GM19025 (cell line): ENCODE measurements around the gene FGF14.

Source experiments
- ATAC-seq: cut with Tn5 transposase; IDR thresholded peaks from one replicate; pipeline ENCODE4 v1.9.1; 2021; ENCODE audit warnings: mild to moderate bottlenecking, low read depth, moderate library complexity; ENCODE audit not compliant: unreplicated experiment

Gene FGF14

DNA sequence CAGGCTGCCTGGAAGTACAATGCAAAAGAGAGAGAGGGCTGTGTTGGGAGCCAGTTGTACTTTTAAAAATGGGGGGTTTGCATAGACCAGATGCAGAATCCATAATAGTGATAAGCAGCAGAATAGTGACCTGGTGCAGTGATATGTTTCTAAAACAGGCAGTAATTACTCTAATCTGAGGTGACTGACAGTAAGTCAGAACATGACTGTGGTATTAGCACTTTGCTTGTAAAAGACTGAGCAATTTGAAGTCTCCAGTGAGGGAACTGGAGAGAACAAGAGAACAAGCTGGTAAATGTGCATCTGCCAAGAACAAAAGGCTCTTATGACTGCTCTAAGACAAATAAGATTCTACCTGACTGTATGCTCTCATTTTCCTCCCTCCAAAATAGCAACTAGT is 565.9 kb downstream of the FGF14 start:
- no peak for ATAC-seq

DNA sequence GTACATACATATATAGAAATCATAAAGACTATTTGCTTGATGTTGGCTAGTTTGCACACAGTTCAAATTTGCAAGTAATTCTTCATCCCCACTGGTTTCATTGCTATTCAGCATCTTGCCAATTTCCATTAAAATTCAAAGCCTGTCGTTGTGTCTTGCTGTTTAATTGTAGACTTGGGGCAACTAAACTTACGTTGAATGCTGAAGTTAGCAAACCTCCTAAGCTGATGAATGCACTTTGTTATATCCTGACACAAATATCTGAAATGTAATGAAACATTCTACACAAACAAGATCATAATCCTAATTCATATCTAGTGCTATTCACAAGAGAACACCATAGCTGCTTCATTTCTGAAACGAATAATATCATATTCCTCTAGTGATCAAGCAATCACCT is 568.2 kb downstream of the FGF14 start:
- no peak for ATAC-seq

DNA sequence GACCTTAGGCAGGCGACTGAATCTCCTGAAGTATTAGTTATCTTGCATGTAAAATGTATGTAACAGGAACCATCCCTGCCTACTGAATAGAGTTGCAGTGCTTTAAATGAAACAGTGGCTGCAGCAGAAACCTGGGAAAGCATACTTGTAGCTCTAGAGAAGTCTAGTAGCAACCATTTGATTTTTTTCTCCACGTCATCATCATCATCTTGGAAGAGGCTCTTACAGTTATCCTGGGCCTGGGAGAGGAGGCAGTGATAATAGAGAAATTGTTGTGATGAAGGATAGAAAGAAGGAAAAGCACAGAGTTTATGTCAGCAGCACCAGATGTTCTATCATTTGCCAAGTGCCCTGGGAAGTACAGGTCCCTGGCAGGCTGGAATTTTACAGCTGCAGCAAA is 571.8 kb downstream of the FGF14 start:
- no peak for ATAC-seq

DNA sequence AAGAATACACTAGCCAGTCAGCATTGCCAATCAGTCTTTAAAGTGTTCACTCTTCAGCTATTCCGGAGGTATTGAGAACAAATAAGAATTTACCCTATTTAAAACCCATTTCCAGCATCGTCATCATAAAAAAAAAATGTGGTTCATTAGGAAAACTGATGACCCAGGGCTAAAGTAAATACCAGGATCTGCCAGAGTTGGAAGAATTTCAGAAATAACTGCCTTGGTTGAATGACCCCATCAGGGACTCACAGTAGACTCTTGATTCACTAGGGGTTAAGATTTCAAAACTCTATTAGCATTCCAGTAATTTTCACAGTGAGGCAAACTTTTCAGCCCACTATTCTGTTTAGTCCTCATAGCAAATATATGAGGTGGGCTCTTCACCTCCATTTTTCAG is 572.4 kb downstream of the FGF14 start:
- ATAC-seq: no peak

DNA sequence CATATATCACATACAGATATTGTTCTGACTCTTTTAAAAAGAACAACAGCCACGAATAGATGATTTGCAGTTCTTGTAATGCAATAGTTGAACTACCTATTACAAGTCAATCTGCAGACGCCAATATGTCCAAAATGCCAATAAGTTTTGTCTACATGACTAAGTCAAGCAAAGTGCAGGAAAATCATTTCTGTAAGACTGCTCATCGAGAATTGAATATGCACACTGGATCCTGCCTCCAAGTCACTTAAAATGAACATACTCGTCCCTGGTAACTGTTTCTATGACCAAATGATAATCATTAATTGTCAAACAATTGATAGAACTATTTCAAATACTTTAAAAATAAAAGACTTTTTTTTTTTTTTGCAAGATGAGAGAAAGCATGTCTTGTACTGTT is 573.7 kb downstream of the FGF14 start:
- no peak for ATAC-seq

DNA sequence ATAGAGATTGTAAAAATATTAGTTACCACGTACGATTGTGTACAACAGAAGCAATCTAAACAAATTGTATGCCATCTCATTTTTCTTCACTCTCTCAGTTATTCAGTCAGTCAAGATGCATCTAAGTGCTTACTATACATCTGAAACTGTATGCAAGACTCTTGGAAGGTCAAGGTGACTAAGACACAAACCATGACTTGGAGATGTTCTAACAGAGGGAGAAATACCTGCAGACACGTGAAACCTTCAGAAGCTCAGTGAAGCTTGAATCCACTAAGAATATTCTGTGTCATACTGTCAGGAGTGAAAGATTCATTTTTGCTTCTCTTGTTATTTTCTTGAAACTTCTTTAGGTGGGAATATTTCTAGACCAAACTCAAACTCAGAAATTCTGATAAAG is 584.0 kb downstream of the FGF14 start:
- ATAC-seq: no peak

DNA sequence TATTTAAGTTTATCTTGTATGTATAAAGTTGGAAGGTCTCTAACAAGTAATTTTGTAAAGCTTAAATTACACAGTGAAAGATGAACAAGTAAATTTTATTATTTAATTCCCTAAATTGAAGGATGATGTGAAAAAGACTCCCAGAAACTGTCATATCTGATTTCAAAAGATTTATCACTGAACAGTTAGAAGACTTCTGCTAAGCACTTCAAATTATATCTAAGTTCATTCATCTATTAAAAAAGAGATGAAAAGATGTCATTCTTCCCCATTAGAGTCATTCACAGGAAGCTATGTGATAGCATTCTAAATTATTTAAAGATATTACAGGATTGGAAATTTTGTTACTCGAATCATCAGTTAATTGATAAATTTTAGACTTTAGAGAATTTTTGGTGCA is 590.0 kb downstream of the FGF14 start:
- no peak for ATAC-seq

DNA sequence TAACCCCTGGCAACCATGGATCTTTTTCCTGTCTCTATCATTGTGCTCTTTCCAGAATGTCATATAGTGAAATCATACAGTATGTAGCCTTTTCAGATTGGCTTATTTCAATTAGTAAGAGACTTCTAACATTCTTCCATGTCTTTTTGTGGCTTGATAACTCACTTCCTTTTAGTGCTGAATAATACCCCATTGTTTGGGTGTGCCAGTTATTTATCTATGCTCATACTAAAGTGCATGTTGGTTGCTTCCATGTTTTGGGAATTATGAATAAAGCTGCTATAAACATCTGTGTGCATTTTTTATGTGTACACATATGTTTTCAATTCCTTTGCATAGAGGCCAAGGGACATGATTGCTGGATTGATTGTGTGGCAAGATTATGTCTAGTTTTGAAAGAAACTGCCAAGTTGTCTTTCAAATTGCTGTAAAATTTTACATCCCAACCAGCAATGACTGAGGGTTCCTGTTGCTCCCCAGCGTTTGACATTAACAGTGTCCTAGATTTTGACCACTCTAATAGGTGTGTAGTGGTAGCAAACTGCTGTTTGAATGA is 590.5 kb downstream of the FGF14 start:
- ATAC-seq: no peak

DNA sequence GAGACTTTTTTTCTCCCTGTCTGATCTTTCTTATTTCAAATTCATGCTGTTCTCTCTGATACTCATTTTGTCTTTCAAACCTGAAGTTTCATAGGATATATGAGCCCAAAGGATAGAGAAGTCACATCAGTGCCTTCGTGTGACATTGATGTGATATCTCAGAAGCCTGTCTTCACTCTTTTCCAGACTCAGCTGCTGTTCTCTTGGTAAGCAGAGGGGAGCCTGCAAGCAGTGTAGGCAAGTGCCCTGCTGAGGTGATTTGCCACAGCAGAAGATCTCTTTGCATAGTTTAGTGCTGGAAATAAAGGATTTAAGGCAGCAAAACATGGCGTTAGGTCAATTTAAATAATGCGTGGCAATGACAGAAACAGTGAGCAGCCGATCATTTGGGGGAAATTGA is 602.7 kb downstream of the FGF14 start:
- no peak for ATAC-seq

DNA sequence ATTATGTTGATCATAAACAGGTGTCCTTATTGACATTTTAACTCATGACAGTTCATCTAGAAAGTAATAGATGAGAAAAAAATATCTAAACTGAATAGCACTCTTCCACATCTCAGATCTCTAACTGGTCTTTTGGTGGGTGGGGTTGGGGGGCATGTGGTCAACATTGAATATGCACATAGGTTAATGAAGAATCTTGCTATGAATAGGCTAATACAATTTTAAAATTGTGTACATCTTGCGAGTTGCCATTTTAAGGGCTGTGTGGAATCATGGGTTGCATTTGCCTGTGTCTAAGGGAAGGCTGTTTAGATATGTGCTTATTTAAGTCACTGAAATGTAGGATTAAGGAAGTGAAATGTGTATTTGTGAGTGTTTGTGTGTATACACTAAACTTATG is 603.4 kb downstream of the FGF14 start:
- no peak for ATAC-seq

DNA sequence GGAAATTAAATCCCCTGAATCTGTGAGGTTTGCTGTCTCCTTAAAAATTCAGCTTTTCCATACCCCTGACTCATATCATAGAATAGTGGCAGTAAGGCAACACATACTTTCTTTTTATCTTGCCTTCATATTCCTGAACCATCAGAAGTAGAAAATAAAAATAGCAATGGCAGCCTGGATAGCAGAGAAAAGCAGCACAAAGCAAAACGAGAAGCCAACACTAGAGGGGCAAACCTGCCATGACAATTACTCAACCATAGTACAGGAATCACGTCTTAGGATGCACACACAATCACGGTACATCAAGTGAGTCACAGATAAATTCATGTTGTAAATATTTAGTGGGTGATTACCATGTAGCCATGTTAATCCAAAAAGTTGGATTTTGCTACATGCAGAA is 606.4 kb downstream of the FGF14 start:
- no peak for ATAC-seq

DNA sequence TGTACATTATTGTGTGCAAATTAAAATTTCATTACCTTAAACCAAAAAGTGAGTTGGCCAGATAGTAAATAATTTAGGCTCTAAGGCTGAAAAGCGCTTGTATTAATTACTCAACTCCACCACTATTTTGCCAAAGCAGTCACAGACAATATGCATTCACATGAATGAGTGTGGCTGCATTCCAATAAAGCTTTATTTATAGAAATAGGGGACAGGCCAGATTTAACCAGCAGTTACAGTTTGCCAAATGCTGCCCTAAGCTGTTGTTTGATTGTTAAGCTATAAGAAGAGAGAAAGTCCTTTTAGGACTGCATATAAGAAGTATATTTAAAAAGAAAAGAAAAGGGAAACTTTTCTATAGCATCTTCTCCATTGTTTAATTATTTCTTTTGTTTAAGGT is 606.8 kb downstream of the FGF14 start:
- ATAC-seq: no peak

DNA sequence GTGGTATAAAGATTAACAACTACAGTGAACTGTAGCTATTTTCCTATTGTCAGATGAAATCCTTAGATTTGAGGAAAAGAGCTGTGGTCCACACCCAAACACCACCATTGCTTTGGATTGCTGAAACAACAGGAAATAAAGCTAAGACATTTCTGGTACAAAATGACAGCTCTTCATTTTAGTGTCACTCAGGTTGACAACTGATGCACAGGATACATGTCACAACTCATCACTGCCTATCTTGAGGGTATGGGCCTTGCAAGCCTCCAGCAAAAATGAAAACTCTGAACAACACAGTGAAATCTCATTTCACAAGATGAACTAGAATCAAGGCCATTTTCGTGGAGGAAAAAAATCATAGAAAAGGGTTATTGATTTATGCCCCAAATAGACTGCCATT is 609.7 kb downstream of the FGF14 start:
- no peak for ATAC-seq

DNA sequence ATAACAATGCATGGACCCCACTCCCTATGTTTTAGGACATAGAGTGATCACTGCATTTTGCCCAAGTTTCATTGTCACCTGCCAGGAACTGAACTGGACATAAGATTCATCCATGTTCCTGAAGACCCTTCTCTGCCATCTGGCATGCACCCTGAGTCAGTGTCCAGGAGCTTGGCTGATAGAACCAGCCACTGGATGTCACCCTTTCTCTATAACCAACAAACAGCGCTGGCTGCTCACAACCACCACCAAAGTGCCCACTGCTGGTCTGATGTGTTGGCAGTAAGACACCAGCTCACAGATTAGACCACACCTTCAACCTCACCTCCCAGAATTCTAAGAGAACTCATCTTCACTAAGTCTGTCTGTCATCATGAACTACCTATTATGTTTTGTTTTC is 616.0 kb downstream of the FGF14 start:
- no peak for ATAC-seq

DNA sequence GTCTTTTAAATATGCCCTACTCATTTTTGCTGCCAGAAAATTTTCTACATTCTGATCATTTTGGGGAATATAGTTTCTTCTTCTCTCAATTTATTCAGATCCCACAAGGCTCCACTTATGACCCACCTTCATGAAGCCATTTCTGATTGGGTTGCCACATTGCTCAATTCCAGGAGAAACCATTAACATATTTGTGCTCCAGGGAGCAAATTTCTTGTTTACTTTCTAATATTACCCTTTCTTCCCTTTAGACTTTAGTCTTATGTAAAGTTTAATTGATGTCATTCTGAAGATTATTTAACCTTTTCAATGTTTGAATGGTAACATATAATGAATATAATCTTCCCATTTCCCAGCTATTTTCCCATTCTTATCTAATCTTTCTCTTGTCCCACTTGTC is 617.5 kb downstream of the FGF14 start:
- ATAC-seq: no peak

DNA sequence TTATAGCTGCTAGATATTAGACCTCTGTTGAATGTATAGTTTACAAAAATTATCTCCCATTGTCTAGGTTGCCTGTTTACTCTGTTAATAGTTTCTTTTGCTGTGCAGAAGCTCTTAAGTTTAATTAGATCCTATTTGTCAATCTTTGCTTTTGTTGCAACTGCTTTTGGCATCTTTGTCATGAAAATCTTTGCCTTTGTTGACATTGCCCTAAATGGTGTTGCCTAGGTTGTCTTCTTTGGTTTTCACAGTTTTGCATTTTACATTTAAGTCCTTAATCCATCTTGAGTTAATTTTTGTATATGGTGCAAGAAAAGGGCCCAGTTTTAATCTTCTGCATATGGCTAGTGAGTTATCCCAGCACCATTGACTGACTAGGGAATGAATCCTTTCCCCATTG is 618.3 kb downstream of the FGF14 start:
- no peak for ATAC-seq

DNA sequence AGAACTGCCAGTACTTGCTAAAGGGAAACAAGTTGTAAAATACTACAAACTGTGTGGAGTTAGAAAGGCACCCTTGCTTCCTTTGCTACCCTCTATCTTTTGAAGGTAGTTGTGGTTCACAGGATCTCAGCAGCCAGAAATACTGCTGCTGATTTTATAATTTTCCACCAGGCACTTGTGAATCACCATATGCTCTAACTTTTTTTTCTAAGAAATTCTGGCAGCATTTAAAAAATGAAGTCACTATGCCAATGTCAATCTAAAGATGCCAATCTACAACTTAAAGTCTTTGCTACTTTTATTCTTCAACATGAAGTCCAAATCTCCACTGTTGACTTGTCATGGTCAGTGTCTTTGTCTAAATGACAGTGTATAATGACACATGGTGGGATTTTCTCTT is 621.6 kb downstream of the FGF14 start:
- ATAC-seq: no peak

DNA sequence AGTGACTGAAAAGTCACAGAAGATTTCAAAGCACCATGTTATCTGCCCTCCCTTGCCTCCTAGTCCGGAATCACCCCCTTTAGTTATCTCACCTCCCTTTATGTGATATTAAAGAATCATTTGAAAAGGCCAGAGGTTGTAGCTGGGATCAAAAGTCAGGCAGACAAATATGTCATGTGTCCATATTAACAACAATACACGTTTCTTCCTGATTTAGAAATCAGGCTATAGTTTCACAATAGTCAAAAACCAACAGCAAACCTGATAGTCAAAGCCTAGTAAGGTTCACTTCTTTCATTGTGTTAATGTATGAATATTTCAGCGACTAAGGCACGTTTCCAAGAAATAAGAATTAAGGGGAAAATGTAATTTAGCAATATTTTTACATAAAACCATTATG is 622.7 kb downstream of the FGF14 start:
- no peak for ATAC-seq

DNA sequence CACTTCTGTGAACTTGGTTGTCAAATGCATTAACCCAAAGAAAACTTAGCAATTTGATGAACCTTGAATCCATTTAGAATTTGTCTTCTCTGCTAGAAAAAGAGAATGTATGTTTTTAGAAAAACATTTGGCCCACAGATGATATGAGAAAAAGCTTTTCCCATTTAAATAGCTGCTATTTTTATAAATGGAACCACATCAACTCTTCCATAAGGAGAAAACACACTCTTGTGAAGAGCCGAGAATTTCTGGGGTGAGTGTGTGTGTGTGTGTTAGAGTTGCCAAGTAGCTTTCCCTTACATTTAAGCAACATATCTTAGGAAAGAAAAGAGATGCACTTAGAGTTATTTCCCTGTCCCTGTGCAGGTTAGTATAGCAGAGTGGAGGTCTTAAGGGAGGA is 626.6 kb downstream of the FGF14 start:
- ATAC-seq: no peak

DNA sequence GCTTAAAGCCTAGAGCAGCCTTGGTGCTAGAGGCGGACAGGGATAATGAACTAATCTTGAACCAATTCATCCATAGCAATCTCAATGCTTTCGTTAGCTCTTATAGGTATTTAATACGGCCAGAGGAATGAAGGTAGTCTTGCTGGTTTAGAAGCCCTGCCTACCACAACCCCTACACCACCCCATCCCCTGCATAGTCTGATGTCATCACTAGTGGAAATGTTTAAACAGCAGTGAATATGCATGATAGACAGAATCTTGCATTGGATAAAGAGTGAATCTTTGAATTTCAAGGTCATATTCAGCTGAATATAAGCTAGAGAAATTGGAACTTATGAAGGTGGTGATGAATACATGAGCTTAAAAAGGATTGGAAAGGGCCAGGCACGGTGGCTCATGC is 627.5 kb downstream of the FGF14 start:
- ATAC-seq: no peak

DNA sequence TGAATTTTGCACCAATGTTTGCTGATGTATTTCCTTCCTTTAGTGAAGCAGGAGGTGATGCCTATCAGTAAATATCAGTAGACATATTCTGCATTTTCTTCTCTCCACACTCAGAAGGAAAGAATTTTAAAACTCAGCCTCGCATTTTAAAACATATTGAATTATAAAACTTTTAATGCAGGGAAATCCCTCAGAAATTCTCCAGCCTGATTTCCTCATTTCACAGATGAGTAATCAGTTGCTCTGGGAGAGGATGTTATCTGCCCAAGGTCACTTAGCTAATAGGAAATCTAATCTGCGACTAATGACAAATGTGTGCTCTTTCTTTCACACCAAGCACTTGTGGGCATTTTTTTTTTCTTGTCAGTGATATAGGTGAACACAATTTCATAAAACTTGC is 628.8 kb downstream of the FGF14 start:
- ATAC-seq: no peak

DNA sequence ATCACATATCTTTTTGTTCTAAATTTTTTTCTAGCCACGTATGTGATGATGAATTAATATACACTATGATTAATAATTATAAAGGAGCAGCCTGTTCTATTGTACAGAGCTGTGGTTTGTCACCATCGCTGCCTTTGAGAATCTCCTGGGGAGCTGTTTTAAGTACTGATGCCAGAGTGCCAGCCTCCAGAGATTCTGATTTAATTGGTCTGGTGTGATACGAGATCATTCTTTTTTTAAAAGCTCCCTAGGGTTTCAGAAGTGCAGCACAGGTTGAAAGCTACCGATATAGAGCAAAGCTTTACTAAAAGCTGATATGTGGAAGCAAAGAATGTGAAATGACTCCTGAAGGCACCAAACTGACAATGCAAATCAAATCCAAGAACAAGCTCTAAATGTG is 634.7 kb downstream of the FGF14 start:
- ATAC-seq: no peak

DNA sequence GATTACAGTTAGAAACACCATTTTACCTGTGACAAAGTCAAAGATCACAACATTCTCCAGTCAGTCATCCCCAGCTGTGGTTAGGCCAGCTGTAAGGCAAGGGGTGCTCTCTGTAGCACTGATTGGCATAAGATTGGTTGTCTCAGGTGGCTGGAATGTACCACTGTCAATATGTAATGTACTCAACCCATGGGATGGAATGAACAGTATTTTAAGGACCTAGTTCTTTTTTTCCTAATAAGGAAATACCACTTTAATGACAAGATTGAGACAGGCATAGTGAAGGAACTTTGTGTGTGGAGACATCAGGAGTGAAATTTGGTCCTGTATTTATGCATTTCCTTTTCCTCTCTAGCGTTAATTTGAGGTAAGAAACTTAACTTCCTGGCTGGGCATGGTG is 638.7 kb downstream of the FGF14 start:
- no peak for ATAC-seq
